Transverse colon (tissue), 4 donors: ENCODE data around the gene MAPKAP1.

Source experiments
- CTCF ChIP-seq, 5 experiments: fragments of 200-600 bp in 3 of 5; fragments of 450-650 bp in 2 of 5; sonication (generic) in 3 of 5; IDR thresholded peaks; 1 replicate in 2 of 5; 2 replicates in 3 of 5; pipeline ENCODE4 v1.5.1; 2016 to 2017; ENCODE audit warnings: antibody characterized with exemption in 5 of 5, inconsistent platforms in 3 of 5, mild to moderate bottlenecking in 2 of 5, moderate library complexity in 1 of 5
- EP300 ChIP-seq: sonication (generic); formaldehyde crosslinking; IDR thresholded peaks from one replicate; pipeline ENCODE4 v1.6.1; 2017; ENCODE audit warnings: antibody characterized with exemption, low read depth
- POLR2A ChIP-seq: fragments of 450-650 bp; IDR thresholded peaks from one replicate; pipeline ENCODE4 v1.6.1; 2016; ENCODE audit warnings: antibody characterized with exemption, mild to moderate bottlenecking, moderate library complexity
- POLR2AphosphoS5 ChIP-seq, 3 donors: sonication (generic); formaldehyde crosslinking; IDR thresholded peaks; one replicate each; pipeline ENCODE4 v1.6.1; 2016; ENCODE audit warnings: antibody characterized with exemption in 3 of 3

GRCh38 chr9:125425901-125426515 is 281.0 kb downstream of the MAPKAP1 start:
- no peak for TF ChIP-seq POLR2A
- no peak for TF ChIP-seq CTCF (IDR thresholded peaks at IDR 0.05)
- no peak for TF ChIP-seq EP300
- TF ChIP-seq POLR2AphosphoS5 (IDR thresholded peaks at IDR 0.05), result no peak
